PFSK-1 (cell line): Measurements from ENCODE around the gene PXYLP1.

Source experiments
- POLR2AphosphoS5 ChIP-seq: IDR thresholded peaks from 2 replicates; pipeline ENCODE4 v1.6.1; 2012; ENCODE audit warnings: low read depth, mild to moderate bottlenecking, control low read depth, low read length, moderate library complexity
- SIN3A ChIP-seq: IDR thresholded peaks from 2 replicates; pipeline ENCODE4 v1.6.1; 2012; ENCODE audit warnings: mild to moderate bottlenecking, low read length, moderate library complexity, borderline replicate concordance; ENCODE audit not compliant: insufficient read depth
- TF ChIP-seq, protein P1 (sequence below), 2 experiments: IDR thresholded peaks; 2 replicates each; pipeline versions ENCODE4 v1.6.1 to v1.8.0; 2011 to 2012; ENCODE audit warnings: low read depth in 2 of 2, low read length in 2 of 2, control low read depth in 1 of 2, inconsistent platforms in 1 of 2, mild to moderate bottlenecking in 1 of 2, moderate library complexity in 1 of 2; ENCODE audit not compliant: insufficient read depth in 1 of 2

DNA sequence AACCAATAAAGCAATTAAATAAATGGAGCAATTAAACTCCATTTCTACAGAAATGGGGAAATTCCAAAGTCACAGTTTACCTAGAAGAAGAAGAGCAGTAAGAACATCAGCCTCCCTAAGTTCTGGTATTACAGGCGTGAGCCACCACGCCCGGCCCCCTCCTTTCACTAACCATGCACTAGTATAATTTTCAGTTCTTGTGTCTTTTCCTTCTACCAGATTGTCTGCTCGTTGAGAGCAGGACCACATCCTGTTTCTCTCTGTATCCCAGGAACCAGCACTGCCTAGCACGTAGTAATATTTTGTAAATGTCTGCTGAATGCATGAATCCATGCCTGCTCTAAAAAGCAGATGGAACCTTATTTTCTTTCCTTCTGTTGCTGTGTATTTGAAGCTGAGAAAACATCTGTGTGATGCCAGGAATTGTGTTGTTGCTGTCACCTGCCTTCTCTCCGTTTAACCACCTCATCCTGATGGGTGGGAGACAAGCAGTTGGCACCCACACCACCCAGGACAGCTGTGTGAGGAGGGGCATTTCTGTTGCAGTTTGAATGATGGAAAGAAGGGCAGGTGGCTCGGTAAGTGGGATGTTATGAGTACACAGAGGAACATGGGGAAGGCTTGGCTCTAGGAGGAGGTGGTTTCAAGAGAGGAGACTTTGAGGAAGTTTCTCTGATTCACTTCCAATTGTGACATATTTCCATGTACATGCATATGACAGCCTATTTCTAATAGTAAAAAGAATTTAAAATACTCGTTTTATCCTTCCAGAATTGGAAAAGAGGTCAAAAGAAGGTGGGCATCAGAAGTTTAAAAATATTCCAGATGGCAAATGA, 30.1 kb downstream of the PXYLP1 start:
- TF ChIP-seq POLR2AphosphoS5, result no peak
- TF ChIP-seq, protein P1, sequence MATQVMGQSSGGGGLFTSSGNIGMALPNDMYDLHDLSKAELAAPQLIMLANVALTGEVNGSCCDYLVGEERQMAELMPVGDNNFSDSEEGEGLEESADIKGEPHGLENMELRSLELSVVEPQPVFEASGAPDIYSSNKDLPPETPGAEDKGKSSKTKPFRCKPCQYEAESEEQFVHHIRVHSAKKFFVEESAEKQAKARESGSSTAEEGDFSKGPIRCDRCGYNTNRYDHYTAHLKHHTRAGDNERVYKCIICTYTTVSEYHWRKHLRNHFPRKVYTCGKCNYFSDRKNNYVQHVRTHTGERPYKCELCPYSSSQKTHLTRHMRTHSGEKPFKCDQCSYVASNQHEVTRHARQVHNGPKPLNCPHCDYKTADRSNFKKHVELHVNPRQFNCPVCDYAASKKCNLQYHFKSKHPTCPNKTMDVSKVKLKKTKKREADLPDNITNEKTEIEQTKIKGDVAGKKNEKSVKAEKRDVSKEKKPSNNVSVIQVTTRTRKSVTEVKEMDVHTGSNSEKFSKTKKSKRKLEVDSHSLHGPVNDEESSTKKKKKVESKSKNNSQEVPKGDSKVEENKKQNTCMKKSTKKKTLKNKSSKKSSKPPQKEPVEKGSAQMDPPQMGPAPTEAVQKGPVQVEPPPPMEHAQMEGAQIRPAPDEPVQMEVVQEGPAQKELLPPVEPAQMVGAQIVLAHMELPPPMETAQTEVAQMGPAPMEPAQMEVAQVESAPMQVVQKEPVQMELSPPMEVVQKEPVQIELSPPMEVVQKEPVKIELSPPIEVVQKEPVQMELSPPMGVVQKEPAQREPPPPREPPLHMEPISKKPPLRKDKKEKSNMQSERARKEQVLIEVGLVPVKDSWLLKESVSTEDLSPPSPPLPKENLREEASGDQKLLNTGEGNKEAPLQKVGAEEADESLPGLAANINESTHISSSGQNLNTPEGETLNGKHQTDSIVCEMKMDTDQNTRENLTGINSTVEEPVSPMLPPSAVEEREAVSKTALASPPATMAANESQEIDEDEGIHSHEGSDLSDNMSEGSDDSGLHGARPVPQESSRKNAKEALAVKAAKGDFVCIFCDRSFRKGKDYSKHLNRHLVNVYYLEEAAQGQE (IDR thresholded peaks at IDR 0.05; ENCODE audit: insufficient read depth in 1 of 2, low read depth in 2 of 2, low read length in 2 of 2), result no peak
- TF ChIP-seq SIN3A, result no peak
